Renal pelvis (tissue), 3 donors: ENCODE results near the gene AOC1. TPM values are rescaled to one million over a fixed set of nuclear protein-coding genes. Genes with fewer than 3 reads are reported as not detected.

ENCODE experiments used
- polyA plus RNA-seq, 3 donors: library from polyadenylated mRNA; unstranded; fragments of 120-200 nt; gene quantifications; one replicate each; pipeline ENCODE4 v1.2.1, GENCODE V29; 2013; ENCODE audit not compliant: insufficient read length in 3 of 3

Gene AOC1
- polyA plus RNA-seq, 3 donors, result 63.0 to 89.9 (median 82.6) TPM

Other genes starting within 250 kb of the AOC1 start
- gene GIMAP6, start 220.1 kb upstream of the AOC1 start, polyA plus RNA-seq, result 10 to 100 TPM; 14.0 to 16.3 (median 14.3) TPM
- gene GIMAP2, start 166.8 kb upstream of the AOC1 start, polyA plus RNA-seq, result 1 to 10 TPM; 5.7 to 7.2 (median 7.0) TPM
- 1 to 10 TPM; 2.3 to 2.5 (median 2.4) TPM for gene GIMAP1, start 135.9 kb upstream of the AOC1 start, polyA plus RNA-seq
- gene GIMAP5, start 115.1 kb upstream of the AOC1 start, polyA plus RNA-seq, result 1 to 10 TPM; 4.3 to 7.3 (median 6.1) TPM
- 100 to 1,000 TPM in 1 of 3 donors, 10 to 100 TPM in 2; 90.2 to 112 (median 92.4) TPM for gene TMEM176B, start 52.2 kb upstream of the AOC1 start, polyA plus RNA-seq
- 100 to 1,000 TPM in 1 of 3 donors, 10 to 100 TPM in 2; 87.4 to 109 (median 96.2) TPM for gene TMEM176A, start 51.7 kb upstream of the AOC1 start, polyA plus RNA-seq
- gene KCNH2, start 125.8 kb downstream of the AOC1 start, polyA plus RNA-seq, result 10 to 100 TPM; 16.9 to 22.5 (median 21.0) TPM
- 10 to 100 TPM; 11.0 to 14.2 (median 12.3) TPM for gene NOS3, start 138.5 kb downstream of the AOC1 start, polyA plus RNA-seq
- 1 to 10 TPM; 1.5 to 3.1 (median 2.6) TPM for gene ATG9B, start 172.0 kb downstream of the AOC1 start, polyA plus RNA-seq
- 10 to 100 TPM; 21.8 to 37.3 (median 29.9) TPM for gene ABCB8, start 175.9 kb downstream of the AOC1 start, polyA plus RNA-seq
- 1 to 10 TPM; 2.1 to 3.2 (median 2.4) TPM for gene ASIC3, start 196.0 kb downstream of the AOC1 start, polyA plus RNA-seq
- 10 to 100 TPM; 16.4 to 19.5 (median 18.8) TPM for gene CDK5, start 205.4 kb downstream of the AOC1 start, polyA plus RNA-seq
- 100 to 1,000 TPM in 2 of 3 donors, 10 to 100 TPM in 1; 98.8 to 120 (median 115) TPM for gene SLC4A2, start 207.1 kb downstream of the AOC1 start, polyA plus RNA-seq
- gene FASTK, start 228.3 kb downstream of the AOC1 start, polyA plus RNA-seq, result 10 to 100 TPM; 75.2 to 83.3 (median 79.1) TPM
- 10 to 100 TPM; 31.3 to 45.2 (median 39.3) TPM for gene TMUB1, start 231.0 kb downstream of the AOC1 start, polyA plus RNA-seq
- gene AGAP3, start 234.0 kb downstream of the AOC1 start, polyA plus RNA-seq, result 10 to 100 TPM; 68.0 to 78.3 (median 72.8) TPM